ENCODE data around the gene ZBTB20. TPM values are rescaled to one million over a fixed set of nuclear protein-coding genes. Genes with fewer than 3 reads are reported as not detected.
A peak's percentile ranks its signal among the peaks of the same experiment; 100 is the strongest.

ZBTB20 gene
- total RNA-seq, 2 experiments from 2014 or later: 5.1 to 5.3 TPM

GRCh38 chr3:114799816-114800215 is 347.3 kb downstream of the ZBTB20 start:
- CTCF ChIA-PET: no interaction called here
- H3K4me1 Mint-ChIP-seq (ENCODE audit: low read depth): peaks cover 17% of the 10 kb centered on the region
- POLR2A ChIA-PET: no interaction called here
- no peaks in the 10 kb centered on the region for H3K9me3 Mint-ChIP-seq
- H3K4me3 Mint-ChIP-seq: no peak overlapping the region
- H3K27me3 Mint-ChIP-seq: no peaks in the 10 kb centered on the region
- intact Hi-C loops (cut with micrococcal nuclease): no loop called here
- TF ChIP-seq CTCF (IDR thresholded peaks at IDR 0.05): no peak
- ATAC-seq: no peak
- DNase-seq: no peak
- H3K27ac Mint-ChIP-seq: no peak overlapping the region
- peaks cover 8% of the 10 kb centered on the region for H3K36me3 Mint-ChIP-seq (ENCODE audit: low read depth)

DNA sequence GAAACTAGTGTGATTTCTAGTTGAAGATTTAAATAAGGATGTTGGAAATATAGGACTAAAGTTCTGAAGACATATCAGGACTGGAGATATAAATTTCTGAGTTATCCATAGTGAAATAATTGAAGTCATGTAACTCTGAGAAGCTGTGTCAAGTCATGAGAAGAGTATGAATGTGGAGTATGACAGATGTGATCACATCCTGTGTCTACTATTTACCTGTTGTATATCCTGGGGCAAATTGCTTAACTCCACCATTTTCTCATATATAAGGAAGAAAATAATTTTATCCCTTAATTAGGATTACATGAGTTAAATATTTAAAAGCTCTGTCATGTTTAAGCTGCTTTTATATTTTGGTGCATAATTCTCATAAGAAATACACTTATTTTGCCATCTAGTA is 350.3 kb downstream of the ZBTB20 start:
- Mint-ChIP-seq H3K27ac (no peak overlapping the region), H3K9me3 (no peaks in the 10 kb centered on the region), H3K36me3 (ENCODE audit: low read depth) (peaks cover 8% of the 10 kb centered on the region), H3K4me1 (ENCODE audit: low read depth) (peaks cover 5% of the 10 kb centered on the region), H3K4me3 (no peak overlapping the region), H3K27me3 (no peaks in the 10 kb centered on the region)
- ATAC-seq (no peak), DNase-seq (no peak)
- ChIA-PET CTCF (interaction anchor here (1.2 kb wide), 1 partner anchor 14 kb away, joined by 3 read pairs; no protein-coding TSS in a partner anchor), POLR2A (no interaction called here)
- intact Hi-C loops (cut with micrococcal nuclease): no loop called here
- TF ChIP-seq CTCF (IDR thresholded peaks at IDR 0.05): no peak

- no peak for ATAC-seq
- H3K4me3 Mint-ChIP-seq: no peak overlapping the region
- no peak overlapping the region for H3K27ac Mint-ChIP-seq
- no peak for DNase-seq
- TF ChIP-seq CTCF (IDR thresholded peaks at IDR 0.05): no peak
- no peaks in the 10 kb centered on the region for H3K27me3 Mint-ChIP-seq
- no peaks in the 10 kb centered on the region for H3K9me3 Mint-ChIP-seq
- peaks cover 9% of the 10 kb centered on the region for H3K4me1 Mint-ChIP-seq (ENCODE audit: low read depth)
- ChIA-PET POLR2A (no interaction called here), CTCF (interaction anchor here (1.0 to 1.8 kb wide), 2 partner anchors 268 to 297 kb away, joined by 3 read pairs; no protein-coding TSS in a partner anchor)
- peaks cover 8% of the 10 kb centered on the region for H3K36me3 Mint-ChIP-seq (ENCODE audit: low read depth)
- intact Hi-C loops (cut with micrococcal nuclease): no loop called here
Observed at GRCh38 chr3:114794894-114795630, 352.0 kb downstream of the ZBTB20 start.

DNA sequence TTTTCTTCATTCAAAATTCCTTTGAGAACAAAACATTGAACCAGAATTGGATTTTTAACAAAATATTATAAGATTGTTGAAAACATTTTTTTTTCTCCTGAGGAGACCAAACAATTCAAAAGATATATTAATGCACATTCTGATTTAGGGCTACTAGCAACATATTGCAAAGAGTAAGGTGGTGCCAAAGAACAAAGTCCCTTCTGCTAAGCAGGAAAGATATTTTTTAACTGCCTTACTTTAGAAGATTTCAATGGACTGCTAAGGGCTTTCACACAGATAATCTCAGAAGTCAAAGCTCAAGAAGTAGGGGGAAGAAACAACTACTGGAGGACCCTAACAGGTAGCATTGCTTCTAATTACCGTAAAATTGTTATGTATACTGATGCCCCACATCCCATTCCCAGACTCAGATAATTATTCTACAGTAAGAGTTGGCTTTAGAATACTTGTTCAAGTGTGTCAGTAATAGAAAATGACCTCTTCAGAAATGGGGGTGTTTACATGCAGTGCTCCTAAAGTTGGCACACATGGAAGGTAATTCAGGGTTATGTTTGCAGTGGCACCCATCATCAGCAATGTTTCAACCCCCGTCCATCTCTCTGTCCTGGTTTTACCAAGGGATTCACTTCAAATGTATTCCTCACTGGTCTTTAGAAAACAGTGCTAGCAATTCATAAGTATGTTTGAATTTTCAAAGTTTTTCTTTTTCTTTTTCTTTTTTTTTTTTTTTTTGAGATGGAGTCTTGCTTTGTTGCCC is 354.7 kb downstream of the ZBTB20 start:
- Mint-ChIP-seq H3K4me1 (ENCODE audit: low read depth) (peaks cover 10% of the 10 kb centered on the region), H3K27me3 (no peaks in the 10 kb centered on the region), H3K36me3 (ENCODE audit: low read depth) (peaks cover 1% of the 10 kb centered on the region), H3K27ac (no peak overlapping the region), H3K9me3 (no peaks in the 10 kb centered on the region), H3K4me3 (no peak overlapping the region)
- ATAC-seq (no peak), DNase-seq (no peak)
- POLR2A ChIA-PET: no interaction called here
- CTCF ChIA-PET: interaction anchor here (0.9 kb wide), 1 partner anchor 10 kb away, joined by 3 read pairs; no protein-coding TSS in a partner anchor
- TF ChIP-seq CTCF (IDR thresholded peaks at IDR 0.05): no peak
- intact Hi-C loops (cut with micrococcal nuclease): no loop called here

DNA sequence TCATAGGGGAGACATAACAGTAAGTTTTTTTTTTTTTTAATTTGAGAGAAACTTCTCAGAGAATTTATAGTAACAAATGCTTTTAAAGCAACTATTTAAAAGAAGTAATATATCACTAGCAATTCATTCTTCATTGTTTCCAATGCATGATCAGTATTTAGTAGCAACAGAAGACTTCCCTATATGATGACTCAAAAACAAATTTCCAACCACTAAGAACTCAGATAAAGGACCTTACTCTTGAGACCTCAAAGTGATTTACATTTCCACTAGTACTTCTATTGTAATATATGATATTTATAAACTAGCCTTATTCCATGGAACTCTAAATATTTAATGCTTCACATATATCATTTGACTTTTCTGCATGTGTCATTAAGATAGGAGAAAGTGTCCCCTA is 356.3 kb downstream of the ZBTB20 start:
- no peak for DNase-seq
- peaks cover 1% of the 10 kb centered on the region for H3K9me3 Mint-ChIP-seq
- no peak overlapping the region for H3K27ac Mint-ChIP-seq
- peak; percentile 64 for ATAC-seq
- TF ChIP-seq CTCF (IDR thresholded peaks at IDR 0.05): no peak
- intact Hi-C loops (cut with micrococcal nuclease): no loop called here
- POLR2A ChIA-PET: no interaction called here
- peaks cover 10% of the 10 kb centered on the region for H3K4me1 Mint-ChIP-seq (ENCODE audit: low read depth)
- no peaks in the 10 kb centered on the region for H3K27me3 Mint-ChIP-seq
- peaks cover 3% of the 10 kb centered on the region for H3K36me3 Mint-ChIP-seq (ENCODE audit: low read depth)
- no peak overlapping the region for H3K4me3 Mint-ChIP-seq
- CTCF ChIA-PET: no interaction called here

Data from activated CD8-positive, alpha-beta T cell treated with anti-CD3 and anti-CD28 coated beads for 36 hours (primary cell).